D721Med (cell line): Measurements from ENCODE around the gene GPI.

Source experiments
- DNase-seq: peaks from one replicate; pipeline ENCODE4 v3.0.0; 2011; ENCODE audit warnings: low spot score; ENCODE audit not compliant: insufficient read length
- FAIRE-seq: peaks from 2 replicates; lab custom pipeline; 2011; peaks lifted over from hg19 to GRCh38; lab: Jason Lieb, UNC
- CTCF ChIP-seq: IDR thresholded peaks from 2 replicates; pipeline ENCODE4 v1.5.1; 2012; ENCODE audit warnings: mild to moderate bottlenecking, control low read depth; ENCODE audit not compliant: insufficient read depth; ENCODE audit errors: missing control alignments

The GPI gene

GRCh38 chr19:34402074-34402600 is 37.1 kb downstream of the GPI start:
- DNase-seq: no peak
- FAIRE-seq: no peak
- no peak for TF ChIP-seq CTCF

- no peak for DNase-seq
- no peak for TF ChIP-seq CTCF
- no peak for FAIRE-seq
These were observed 38.8 kb downstream of the GPI start for GRCh38 chr19:34403784-34404108.

GRCh38 chr19:34404109-34404909 is 39.3 kb downstream of the GPI start, which contains the start of gene PDCD2L:
PDCD2L (plus strand) TSS chr19:34404399; CDS start chr19:34404431, 32 bp downstream.
- TF ChIP-seq CTCF: no peak
- FAIRE-seq (no peak), DNase-seq (peak; percentile 96)

- FAIRE-seq: no peak
- no peak for TF ChIP-seq CTCF
These were observed 41.1 kb downstream of the GPI start for GRCh38 chr19:34405892-34406660.

GRCh38 chr19:34408411-34408810 is 43.4 kb downstream of the GPI start:
- DNase-seq (no peak), FAIRE-seq (no peak)
- TF ChIP-seq CTCF: no peak

More at GRCh38 chr19:34405892-34406660, 41.1 kb downstream of the GPI start:
- no peak for DNase-seq

- FAIRE-seq: no peak
- no peak for DNase-seq
- no peak for TF ChIP-seq CTCF
These were observed 44.5 kb downstream of the GPI start for GRCh38 chr19:34409189-34410164.
